Brain microvascular endothelial cell (primary cell): Measurements from ENCODE around the gene POU2F2.

ENCODE experiments used
- DNase-seq: peaks from one replicate; pipeline ENCODE4 v3.0.0-alpha.2; 2020
- H3K27ac ChIP-seq: fragments of 250-450 bp; sonication (Bioruptor Pico); 2 replicates; pipeline ENCODE4 v1.5.1; 2020; ENCODE audit warnings: mild to moderate bottlenecking, moderate library complexity
- H3K27me3 ChIP-seq: fragments of 250-450 bp; sonication (Bioruptor Pico); replicated peaks from 2 replicates; pipeline ENCODE4 v1.5.1; 2020; ENCODE audit warnings: mild to moderate bottlenecking
- H3K36me3 ChIP-seq: fragments of 250-450 bp; sonication (Bioruptor Pico); replicated peaks from 2 replicates; pipeline ENCODE4 v1.5.1; 2020; ENCODE audit warnings: mild to moderate bottlenecking
- H3K4me3 ChIP-seq: 2 replicates; pipeline ENCODE4 v1.5.1; 2011; ENCODE audit warnings: low read depth, mild to moderate bottlenecking, control low read depth, low read length, moderate library complexity
- CTCF ChIP-seq: IDR thresholded peaks from 2 replicates; pipeline ENCODE4 v1.5.1; 2011; ENCODE audit warnings: low read depth, mild to moderate bottlenecking, moderate library complexity, low read length, control low read depth, inconsistent platforms; ENCODE audit errors: missing control alignments
- in situ Hi-C: cut with HindIII; loops from 2 replicates; pipeline ENCODE4 v1.10.0; 2017; ENCODE audit warnings: low sequenced_read_pairs, low pct_ligation_motif_present

Gene POU2F2

GRCh38 chr19:42078058-42078457, 54.2 kb downstream of the POU2F2 start:
- no peak for TF ChIP-seq CTCF
- peak overlapping the region; percentile 1 for H3K4me3 ChIP-seq

GRCh38 chr19:42076380-42076944, 55.8 kb downstream of the POU2F2 start:
- no peak for TF ChIP-seq CTCF
- Histone ChIP-seq H3K36me3 (peaks cover 30% of the 10 kb centered on the region), H3K4me3 (peak overlapping the region; percentile 86), H3K27ac (peak overlapping the region; percentile 63), H3K27me3 (no peaks in the 10 kb centered on the region)
- no peak for DNase-seq
- in situ Hi-C loops: no loop called here

More at GRCh38 chr19:42078058-42078457, 54.2 kb downstream of the POU2F2 start:
- in situ Hi-C loops: no loop called here
- H3K27ac ChIP-seq: no peak overlapping the region
- no peaks in the 10 kb centered on the region for H3K27me3 ChIP-seq
- no peak for DNase-seq
- peaks cover 37% of the 10 kb centered on the region for H3K36me3 ChIP-seq

- peak within 1 kb of the TSS; percentile 92 for H3K27ac ChIP-seq
- DNase-seq: peak; percentile 98
- no peaks in the 10 kb centered on the region for H3K27me3 ChIP-seq
- TF ChIP-seq CTCF: no peak
- in situ Hi-C loops: no loop called here
- peak within 1 kb of the TSS; percentile 86 for H3K4me3 ChIP-seq
- H3K36me3 ChIP-seq: peaks cover 23% of the 10 kb centered on the region
Measured at GRCh38 chr19:42075616-42076379, 56.4 kb downstream of the POU2F2 start, which contains the start of gene ZNF574. ZNF574 (plus strand) TSS chr19:42076166; CDS start chr19:42078607, 2,441 bp downstream.

GRCh38 chr19:42075364-42075615, 57.0 kb downstream of the POU2F2 start:
- Histone ChIP-seq H3K27ac (peak overlapping the region; percentile 92), H3K27me3 (no peaks in the 10 kb centered on the region), H3K4me3 (peak overlapping the region; percentile 78), H3K36me3 (peaks cover 18% of the 10 kb centered on the region)
- TF ChIP-seq CTCF: no peak
- in situ Hi-C loops: no loop called here
- DNase-seq: no peak

- TF ChIP-seq CTCF: no peak
- DNase-seq: no peak
- Histone ChIP-seq H3K27ac (peak overlapping the region; percentile 92), H3K4me3 (peak overlapping the region; percentile 78), H3K27me3 (peaks cover 3% of the 10 kb centered on the region), H3K36me3 (peaks cover 13% of the 10 kb centered on the region)
- in situ Hi-C loops: no loop called here
Measured at GRCh38 chr19:42074513-42075363, 57.5 kb downstream of the POU2F2 start.
